PC-3 (cell line): ENCODE measurements around the gene ZNF584. TPM values are rescaled to one million over a fixed set of nuclear protein-coding genes. Genes with fewer than 3 reads are reported as not detected.

ENCODE experiments used
- ATAC-seq: fragments of 200-7000 bp; cut with Tn5 transposase; 2 replicates; pipeline ENCODE4 v1.9.1; 2020; ENCODE audit warnings: mild to moderate bottlenecking, moderate library complexity
- BruUV-seq: library from RNA; stranded (reverse); fragments of 400-500 nt; replicated peaks from 2 replicates; lab custom pipeline; 2021; lab: Mats Ljungman, UMichigan
- CTCF ChIA-PET: fragments of 300-600 bp; sonication (Branson Sonifier 250); formaldehyde crosslinking; loops from one replicate; lab custom pipeline; 2022; ENCODE audit warnings: antibody characterized with exemption; lab: Charles Lee
- POLR2A ChIA-PET: fragments of 300-600 bp; sonication (Branson Sonifier 250); formaldehyde crosslinking; loops from one replicate; lab custom pipeline; 2022; ENCODE audit warnings: antibody characterized with exemption; ENCODE audit not compliant: unreplicated experiment; lab: Charles Lee
- DNase-seq: peaks from one replicate; pipeline ENCODE4 v3.0.0-alpha.2; 2015
- H2AFZ ChIP-seq: fragments of 300-600 bp; sonication (generic); 2 replicates; pipeline ENCODE4 v1.6.0; 2016; ENCODE audit warnings: antibody characterized with exemption, low read length
- H3F3A ChIP-seq: fragments of 300-600 bp; sonication (generic); one replicate; pipeline ENCODE4 v1.6.0; 2017; ENCODE audit warnings: antibody characterized with exemption, low read length, control low read depth, mild to moderate bottlenecking; ENCODE audit not compliant: unreplicated experiment
- H3K27ac ChIP-seq: fragments of 300-600 bp; sonication (generic); 2 replicates; pipeline ENCODE4 v1.5.1; 2016; ENCODE audit warnings: mild to moderate bottlenecking, low read length
- H3K27me3 ChIP-seq: fragments of 300-600 bp; sonication (generic); 2 replicates; pipeline ENCODE4 v1.6.1; 2016; ENCODE audit warnings: low read length, mixed read lengths
- H3K36me3 ChIP-seq: fragments of 300-600 bp; sonication (generic); 2 replicates; pipeline ENCODE4 v1.6.1; 2016; ENCODE audit warnings: low read depth, mixed run types, low read length, mixed read lengths
- H3K4me1 ChIP-seq: fragments of 300-600 bp; sonication (generic); 2 replicates; pipeline ENCODE4 v1.5.1; 2016; ENCODE audit warnings: low read length; ENCODE audit not compliant: insufficient read depth
- H3K4me2 ChIP-seq: fragments of 300-600 bp; sonication (generic); 2 replicates; pipeline ENCODE4 v1.6.0; 2016; ENCODE audit warnings: low read length
- H3K4me3 ChIP-seq: fragments of 300-600 bp; sonication (generic); 2 replicates; pipeline ENCODE4 v1.5.1; 2016; ENCODE audit warnings: mild to moderate bottlenecking, low read length, mixed read lengths
- H3K79me2 ChIP-seq: fragments of 300-600 bp; sonication (generic); 2 replicates; pipeline ENCODE4 v1.6.1; 2017; ENCODE audit warnings: low read length, mixed read lengths
- H3K9ac ChIP-seq: fragments of 300-600 bp; sonication (generic); 2 replicates; pipeline ENCODE4 v1.6.0; 2016; ENCODE audit warnings: mild to moderate bottlenecking, low read length
- H3K9me2 ChIP-seq: fragments of 300-600 bp; sonication (generic); replicated peaks from 2 replicates; pipeline ENCODE4 v1.6.1; 2016; ENCODE audit warnings: mixed run types, low read length, mixed read lengths
- H3K9me3 ChIP-seq: fragments of 300-600 bp; sonication (generic); 2 replicates; pipeline ENCODE4 v1.6.1; 2016; ENCODE audit warnings: low read length, mixed read lengths
- H4K20me1 ChIP-seq: fragments of 300-600 bp; sonication (generic); 2 replicates; pipeline ENCODE4 v1.6.1; 2016; ENCODE audit warnings: low read length, mixed read lengths
- CTCF ChIP-seq: fragments of 300-600 bp; sonication (generic); conservative IDR thresholded peaks from 2 replicates; pipeline ENCODE4 v1.5.1; 2017; ENCODE audit warnings: antibody characterized with exemption, low read depth, mild to moderate bottlenecking, low read length
- EZH2 ChIP-seq: fragments of 300-600 bp; sonication (generic); IDR thresholded peaks from one replicate; pipeline ENCODE4 v1.6.1; 2017; ENCODE audit warnings: antibody characterized with exemption, mild to moderate bottlenecking, low read length; ENCODE audit not compliant: unreplicated experiment
- EZH2phosphoT487 ChIP-seq: fragments of 300-600 bp; sonication (generic); IDR thresholded peaks from 2 replicates; pipeline ENCODE4 v1.6.1; 2018; ENCODE audit warnings: mild to moderate bottlenecking, antibody characterized with exemption, low read length, borderline replicate concordance
- intact Hi-C: fragments of 100-400 bp; cut with micrococcal nuclease; formaldehyde crosslinking; loops from 2 replicates; pipeline ENCODE4 v1.9.0; 2023
- total RNA-seq: library from RNA; depleted of rRNA; stranded (reverse); fragments of >200 nt; gene quantifications from 2 replicates; pipeline ENCODE4 v1.2.3, GENCODE V29; 2014

The ZNF584 gene
- total RNA-seq, 1 experiment from 2014 or later = 49.2 TPM

- Histone ChIP-seq H3K79me2 (peaks cover 36% of the 10 kb centered on the region), H3F3A (peaks cover 22% of the 10 kb centered on the region), H3K9me3 (no peaks in the 10 kb centered on the region), H3K4me1 (peaks cover 24% of the 10 kb centered on the region), H3K9me2 (no peaks in the 10 kb centered on the region), H3K4me3 (no peak overlapping the region), H3K4me2 (no peak overlapping the region), H3K27me3 (no peaks in the 10 kb centered on the region), H3K36me3 (peaks cover 46% of the 10 kb centered on the region), H3K9ac (no peak overlapping the region), H4K20me1 (peaks cover 41% of the 10 kb centered on the region), H2AFZ (no peak overlapping the region), H3K27ac (peak overlapping the region; percentile 6; the same call in 1 of the 2 replicates)
- CTCF ChIA-PET = no interaction called here
- DNase-seq (peak; percentile 45), ATAC-seq (peak; percentile 35)
- TF ChIP-seq EZH2phosphoT487 (no peak), EZH2 (no peak), CTCF (no peak)
- POLR2A ChIA-PET = no interaction called here
- no TSS peak for BruUV-seq
- intact Hi-C loops = no loop called here
These were observed 13.6 kb upstream of the ZNF584 start for GRCh38 chr19:58394821-58395219.

- H3K4me2 ChIP-seq = no peak within 1 kb of the TSS
- no peak within 1 kb of the TSS for H3K9ac ChIP-seq
- H3K27me3 ChIP-seq = no peaks in the 10 kb centered on the region
- H3K9me3 ChIP-seq = no peaks in the 10 kb centered on the region
- no peaks in the 10 kb centered on the region for H3K9me2 ChIP-seq
- H3K36me3 ChIP-seq = peaks cover 42% of the 10 kb centered on the region
- no peak within 1 kb of the TSS for H3K4me3 ChIP-seq
- TF ChIP-seq EZH2 (no peak), CTCF (no peak), EZH2phosphoT487 (no peak)
- ChIA-PET CTCF (no interaction called here), POLR2A (no interaction called here)
- ATAC-seq = peak; percentile 59
- intact Hi-C loops = no loop called here
- peaks cover 31% of the 10 kb centered on the region for H3K79me2 ChIP-seq
- peaks cover 41% of the 10 kb centered on the region for H4K20me1 ChIP-seq
- H3K4me1 ChIP-seq = peaks cover 28% of the 10 kb centered on the region
- peak; percentile 83 for DNase-seq
- peaks cover 22% of the 10 kb centered on the region for H3F3A ChIP-seq
- H3K27ac ChIP-seq = peak within 1 kb of the TSS; percentile 6; the same call in 1 of the 2 replicates
- BruUV-seq = no TSS peak
- H2AFZ ChIP-seq = no peak within 1 kb of the TSS
These were observed 13.1 kb upstream of the ZNF584 start, which contains the start of gene RNF225 for GRCh38 chr19:58395220-58395978. Gene RNF225 (plus strand): TSS chr19:58395656. CDS start chr19:58396090, 434 bp downstream.
